ENCODE measurements around the gene PAF1. TPM values are rescaled to one million over a fixed set of nuclear protein-coding genes. Genes with fewer than 3 reads are reported as not detected.

The PAF1 gene
- total RNA-seq, 1 experiment from 2014 or later = 901 TPM

DNA sequence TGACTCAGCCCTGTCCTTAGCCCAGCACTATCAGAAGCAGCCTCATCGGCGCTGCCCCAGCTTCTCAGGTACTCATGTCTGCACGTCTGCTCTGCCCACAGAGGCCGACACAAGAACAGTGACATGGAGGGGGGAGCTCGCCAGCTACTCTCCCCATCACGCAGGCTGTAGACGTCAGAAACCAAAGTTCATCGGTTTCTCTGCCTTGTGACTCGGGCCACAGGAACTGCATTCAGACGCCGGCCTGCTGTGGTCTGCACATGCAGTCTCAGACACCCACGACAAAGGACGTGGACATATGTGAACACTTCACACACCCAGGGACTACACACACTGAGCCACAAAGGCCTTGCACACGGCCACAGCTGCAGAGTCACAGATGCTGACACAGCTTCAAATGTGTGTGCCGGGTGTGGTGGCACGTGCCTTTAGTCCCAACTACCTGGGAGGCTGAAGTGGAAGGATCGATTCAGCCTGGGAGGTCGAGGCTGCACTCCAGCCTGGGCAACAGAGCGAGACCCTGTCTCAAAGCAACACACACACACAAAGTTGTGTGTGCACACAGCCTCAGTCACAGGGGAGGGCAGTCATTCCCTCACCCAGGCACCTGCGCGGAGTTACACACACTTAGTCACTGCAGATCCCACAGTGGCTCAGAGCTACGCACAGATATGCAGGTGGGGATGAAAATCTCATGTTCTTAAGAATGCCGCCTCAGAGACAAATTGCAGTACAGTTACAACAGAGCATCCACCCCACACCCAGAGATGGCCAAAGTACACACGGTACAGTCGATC, 10.8 kb upstream of the PAF1 start:
- in situ Hi-C loops (cut with HindIII; ENCODE audit: low pct_unique_long_range_greater_than_20kb, low sequenced_read_pairs) (no loop called here), intact Hi-C loops (cut with micrococcal nuclease; ENCODE audit: unreplicated experiment) (no loop called here)
- ATAC-seq (peak; percentile 13), DNase-seq (ENCODE audit: low read depth, low spot score) (peak; percentile 91)
- ChIA-PET CTCF (interaction anchor here (0.6 to 7.4 kb wide), 14 partner anchors 10 to 753 kb away, joined by 3 to 280 read pairs (median 7); partner anchors contain the start of genes MED29, PAF1, PLEKHG2 and RPS16), POLR2A (interaction anchor here (0.5 to 15.7 kb wide), 22 partner anchors 7 to 762 kb away, joined by 3 to 524 read pairs (median 4); partner anchors contain the start of genes IFNL1, MED29, PAF1 and PLEKHG2)
- peaks cover 89% of the 10 kb centered on the region for H3K4me1 ChIP-seq (ENCODE audit: control insufficient read depth, insufficient read depth, low read length)
- H3K36me3 ChIP-seq (ENCODE audit: control insufficient read depth, insufficient read depth, low read length) = no peaks in the 10 kb centered on the region
- H3K9me3 ChIP-seq (ENCODE audit: control insufficient read depth, insufficient read depth, low read depth, low read length) = no peaks in the 10 kb centered on the region
- BruUV-seq (replicated peaks) = no TSS peak
- no peak for TF ChIP-seq POLR2AphosphoS5 (IDR thresholded peaks at IDR 0.05; ENCODE audit: low read depth, low read length)
- no peak for TF ChIP-seq TCF7L2 (IDR thresholded peaks at IDR 0.05; ENCODE audit: low read depth, low read length)
- TF ChIP-seq CTCF (IDR thresholded peaks at IDR 0.05) = no peak
- TF ChIP-seq, protein P1, sequence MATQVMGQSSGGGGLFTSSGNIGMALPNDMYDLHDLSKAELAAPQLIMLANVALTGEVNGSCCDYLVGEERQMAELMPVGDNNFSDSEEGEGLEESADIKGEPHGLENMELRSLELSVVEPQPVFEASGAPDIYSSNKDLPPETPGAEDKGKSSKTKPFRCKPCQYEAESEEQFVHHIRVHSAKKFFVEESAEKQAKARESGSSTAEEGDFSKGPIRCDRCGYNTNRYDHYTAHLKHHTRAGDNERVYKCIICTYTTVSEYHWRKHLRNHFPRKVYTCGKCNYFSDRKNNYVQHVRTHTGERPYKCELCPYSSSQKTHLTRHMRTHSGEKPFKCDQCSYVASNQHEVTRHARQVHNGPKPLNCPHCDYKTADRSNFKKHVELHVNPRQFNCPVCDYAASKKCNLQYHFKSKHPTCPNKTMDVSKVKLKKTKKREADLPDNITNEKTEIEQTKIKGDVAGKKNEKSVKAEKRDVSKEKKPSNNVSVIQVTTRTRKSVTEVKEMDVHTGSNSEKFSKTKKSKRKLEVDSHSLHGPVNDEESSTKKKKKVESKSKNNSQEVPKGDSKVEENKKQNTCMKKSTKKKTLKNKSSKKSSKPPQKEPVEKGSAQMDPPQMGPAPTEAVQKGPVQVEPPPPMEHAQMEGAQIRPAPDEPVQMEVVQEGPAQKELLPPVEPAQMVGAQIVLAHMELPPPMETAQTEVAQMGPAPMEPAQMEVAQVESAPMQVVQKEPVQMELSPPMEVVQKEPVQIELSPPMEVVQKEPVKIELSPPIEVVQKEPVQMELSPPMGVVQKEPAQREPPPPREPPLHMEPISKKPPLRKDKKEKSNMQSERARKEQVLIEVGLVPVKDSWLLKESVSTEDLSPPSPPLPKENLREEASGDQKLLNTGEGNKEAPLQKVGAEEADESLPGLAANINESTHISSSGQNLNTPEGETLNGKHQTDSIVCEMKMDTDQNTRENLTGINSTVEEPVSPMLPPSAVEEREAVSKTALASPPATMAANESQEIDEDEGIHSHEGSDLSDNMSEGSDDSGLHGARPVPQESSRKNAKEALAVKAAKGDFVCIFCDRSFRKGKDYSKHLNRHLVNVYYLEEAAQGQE (IDR thresholded peaks at IDR 0.05; ENCODE audit: insufficient read depth in 1 of 2, low read depth in 2 of 2, low read length in 1 of 2) = no peak
- TF ChIP-seq SIN3A (IDR thresholded peaks at IDR 0.05; ENCODE audit: borderline replicate concordance, insufficient read depth, low read depth, low read length) = no peak
- H3K27me3 ChIP-seq (ENCODE audit: control insufficient read depth, insufficient read depth, low read length) = no peaks in the 10 kb centered on the region
- H3K27ac ChIP-seq (ENCODE audit: low read length) = peak overlapping the region; percentile 90
- H3K4me3 ChIP-seq (ENCODE audit: low read depth in 2 of 2, low read length in 2 of 2) = peak overlapping the region; percentile 34 to 55; a peak in 3 of 4 replicates

DNA sequence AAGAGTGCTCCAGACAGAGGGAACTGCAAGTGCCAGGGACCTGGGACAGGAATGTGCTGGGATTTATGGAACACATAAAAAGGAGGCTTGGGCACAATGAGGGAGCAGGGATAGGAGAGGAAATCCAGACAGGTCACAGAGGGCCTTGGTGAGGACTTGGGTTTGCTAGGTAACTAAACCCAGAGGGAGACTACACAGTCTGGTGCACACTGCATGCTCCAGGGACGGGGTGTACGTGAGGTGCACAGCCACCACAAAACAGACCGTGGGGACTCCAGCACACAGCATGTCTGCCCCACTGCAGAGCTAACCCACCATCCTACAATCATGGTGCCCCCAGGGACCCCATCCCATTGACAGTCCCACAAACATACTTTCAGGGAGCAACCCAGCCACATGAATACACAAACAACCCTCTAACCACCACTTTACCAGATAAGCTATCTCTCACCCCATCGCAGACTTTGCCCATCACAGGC, 10.2 kb upstream of the PAF1 start:
- H3K36me3 ChIP-seq (ENCODE audit: control insufficient read depth, insufficient read depth, low read length) = no peaks in the 10 kb centered on the region
- peaks cover 86% of the 10 kb centered on the region for H3K4me1 ChIP-seq (ENCODE audit: control insufficient read depth, insufficient read depth, low read length)
- ChIA-PET POLR2A (interaction anchor here (0.5 to 15.7 kb wide), 20 partner anchors 8 to 761 kb away, joined by 3 to 524 read pairs (median 4); partner anchors contain the start of genes IFNL1, MED29, PAF1 and PLEKHG2), CTCF (interaction anchor here (0.6 to 7.4 kb wide), 14 partner anchors 10 to 754 kb away, joined by 3 to 280 read pairs (median 7); partner anchors contain the start of genes EID2B, MED29, PAF1 and PLEKHG2)
- intact Hi-C loops (cut with micrococcal nuclease; ENCODE audit: unreplicated experiment) (no loop called here), in situ Hi-C loops (cut with HindIII; ENCODE audit: low pct_unique_long_range_greater_than_20kb, low sequenced_read_pairs) (no loop called here)
- TF ChIP-seq POLR2AphosphoS5 (IDR thresholded peaks at IDR 0.05; ENCODE audit: low read depth, low read length) (no peak), TCF7L2 (IDR thresholded peaks at IDR 0.05; ENCODE audit: low read depth, low read length) (no peak), SIN3A (IDR thresholded peaks at IDR 0.05; ENCODE audit: borderline replicate concordance, insufficient read depth, low read depth, low read length) (no peak), CTCF (IDR thresholded peaks at IDR 0.05) (no peak)
- TF ChIP-seq, protein P1 (IDR thresholded peaks at IDR 0.05; ENCODE audit: insufficient read depth in 1 of 2, low read depth in 2 of 2, low read length in 1 of 2) = no peak
- no peaks in the 10 kb centered on the region for H3K27me3 ChIP-seq (ENCODE audit: control insufficient read depth, insufficient read depth, low read length)
- no peaks in the 10 kb centered on the region for H3K9me3 ChIP-seq (ENCODE audit: control insufficient read depth, insufficient read depth, low read depth, low read length)
- H3K27ac ChIP-seq (ENCODE audit: low read length) = peak overlapping the region; percentile 90
- no TSS peak for BruUV-seq (replicated peaks)
- no peak for DNase-seq (ENCODE audit: low read depth, low spot score)
- ATAC-seq = peak; percentile 2
- peak overlapping the region in 1 of 2 experiments; percentile 55; a peak in 2 of 4 replicates for H3K4me3 ChIP-seq (ENCODE audit: low read depth in 2 of 2, low read length in 2 of 2)
